ENCODE data around the gene IRF4.
"Not testable (repeated sequence)": the region's sequence is repeated elsewhere in the genome, so short reads cannot be mapped to it uniquely, and the experiment has no call there.

Gene IRF4

GRCh38 chr6:423055-423798 lies 31.7 kb downstream of the IRF4 start:
- no peak for DNase-seq

GRCh38 chr6:423799-424345 lies 32.3 kb downstream of the IRF4 start:
- no peak for DNase-seq

GRCh38 chr6:424741-425417 lies 33.3 kb downstream of the IRF4 start:
- no peak for DNase-seq

GRCh38 chr6:425418-425788 lies 33.9 kb downstream of the IRF4 start:
- DNase-seq = not testable (repeated sequence)

GRCh38 chr6:426198-426738 lies 34.7 kb downstream of the IRF4 start:
- not testable (repeated sequence) for DNase-seq

- DNase-seq = no peak
These were observed 36.6 kb downstream of the IRF4 start for GRCh38 chr6:428047-428603.

GRCh38 chr6:429515-430121 lies 38.1 kb downstream of the IRF4 start:
- DNase-seq = peak; percentile 12

- no peak for DNase-seq
These were observed 40.0 kb downstream of the IRF4 start for GRCh38 chr6:431504-431903.

GRCh38 chr6:431986-432385 lies 40.4 kb downstream of the IRF4 start:
- DNase-seq = no peak

GRCh38 chr6:434051-434705 lies 42.6 kb downstream of the IRF4 start:
- DNase-seq = no peak

- no peak for DNase-seq
These were observed 44.1 kb downstream of the IRF4 start for GRCh38 chr6:435441-436307.

GRCh38 chr6:436308-437036 lies 44.9 kb downstream of the IRF4 start:
- DNase-seq = no peak

- no peak for DNase-seq
These were observed 45.5 kb downstream of the IRF4 start for GRCh38 chr6:437037-437392.

- DNase-seq = no peak
These were observed 47.1 kb downstream of the IRF4 start for GRCh38 chr6:438634-439170.

- DNase-seq = peak; percentile 45
These were observed 48.2 kb downstream of the IRF4 start for GRCh38 chr6:439641-440167.

- DNase-seq = no peak
These were observed 49.8 kb downstream of the IRF4 start for GRCh38 chr6:441126-441920.

- DNase-seq = no peak
These were observed 52.1 kb downstream of the IRF4 start for GRCh38 chr6:443621-444159.

GRCh38 chr6:444653-445275 lies 53.2 kb downstream of the IRF4 start:
- DNase-seq = no peak

Measured in OCI-M1 (cell line).